MCF 10A (cell line): ENCODE data around the gene ATG5. TPM values are rescaled to one million over a fixed set of nuclear protein-coding genes. Genes with fewer than 3 reads are reported as not detected.

Experiments used
- BruUV-seq: library from RNA; stranded (reverse); fragments of 400-500 nt; replicated peaks from 2 replicates; lab custom pipeline; 2021; lab: Mats Ljungman, UMichigan
- CTCF ChIA-PET: fragments of 300-600 bp; sonication (Branson Sonifier 250); formaldehyde crosslinking; extraction: SDS; loops from one replicate; lab custom pipeline; 2021; ENCODE audit warnings: antibody characterized with exemption, inconsistent platforms; lab: Yijun Ruan, JAX
- POLR2A ChIA-PET: fragments of 300-600, 350-650 bp; sonication (Branson Sonifier 250); formaldehyde crosslinking; extraction: SDS; loops from one replicate; lab custom pipeline; 2020; ENCODE audit warnings: antibody characterized with exemption, inconsistent platforms; lab: Yijun Ruan, JAX
- DNase-seq: peaks from one replicate; pipeline ENCODE4 v3.0.0-alpha.2; 2018; ENCODE audit not compliant: unreplicated experiment
- H3K27ac Mint-ChIP-seq: one replicate; pipeline ENCODE4 v1.8.0; 2022; ENCODE audit warnings: mild to moderate bottlenecking, low read depth, mixed read lengths; ENCODE audit not compliant: unreplicated experiment
- H3K27me3 Mint-ChIP-seq: one replicate; pipeline ENCODE4 v1.8.0; 2022; ENCODE audit warnings: mixed read lengths; ENCODE audit not compliant: insufficient read depth, unreplicated experiment
- H3K36me3 Mint-ChIP-seq: one replicate; pipeline ENCODE4 v1.8.0; 2022; ENCODE audit warnings: mild to moderate bottlenecking, moderate library complexity, mixed read lengths; ENCODE audit not compliant: insufficient read depth, unreplicated experiment
- H3K4me1 Mint-ChIP-seq: one replicate; pipeline ENCODE4 v1.8.0; 2022; ENCODE audit warnings: mixed read lengths; ENCODE audit not compliant: insufficient read depth, unreplicated experiment
- H3K4me3 Mint-ChIP-seq: one replicate; pipeline ENCODE4 v1.8.0; 2022; ENCODE audit warnings: mild to moderate bottlenecking, moderate library complexity, mixed read lengths; ENCODE audit not compliant: unreplicated experiment
- H3K9me3 Mint-ChIP-seq: one replicate; pipeline ENCODE4 v1.8.0; 2022; ENCODE audit warnings: mixed read lengths; ENCODE audit not compliant: unreplicated experiment
- CTCF ChIP-seq: fragments of 200-600 bp; IDR thresholded peaks from one replicate; pipeline ENCODE4 v1.8.0; 2022; ENCODE audit warnings: antibody characterized with exemption, mild to moderate bottlenecking; ENCODE audit not compliant: unreplicated experiment
- intact Hi-C: fragments of 100-400 bp; cut with micrococcal nuclease; formaldehyde crosslinking; loops from 2 replicates; pipeline ENCODE4 v1.14.1; 2022
- total RNA-seq: library from RNA; stranded (reverse); gene quantifications from 2 replicates; pipeline ENCODE4 v1.2.3, GENCODE V29; 2022

The ATG5 gene
- total RNA-seq, 1 experiment from 2014 or later: 33.3 TPM

- no peak overlapping the region for H3K4me3 Mint-ChIP-seq
- H3K9me3 Mint-ChIP-seq: no peaks in the 10 kb centered on the region
- peaks cover 14% of the 10 kb centered on the region for H3K4me1 Mint-ChIP-seq
- intact Hi-C loops: no loop called here
- H3K36me3 Mint-ChIP-seq: peaks cover 5% of the 10 kb centered on the region
- DNase-seq: no peak
- ChIA-PET POLR2A (no interaction called here), CTCF (interaction anchor here (0.6 to 0.9 kb wide), 2 partner anchors 11 to 760 kb away, joined by 3 to 4 read pairs; no protein-coding TSS in a partner anchor)
- no TSS peak for BruUV-seq
- no peak overlapping the region for H3K27ac Mint-ChIP-seq
- TF ChIP-seq CTCF: no peak
- no peaks in the 10 kb centered on the region for H3K27me3 Mint-ChIP-seq
Measured at GRCh38 chr6:106142876-106143431, 182.6 kb downstream of the ATG5 start.

DNA sequence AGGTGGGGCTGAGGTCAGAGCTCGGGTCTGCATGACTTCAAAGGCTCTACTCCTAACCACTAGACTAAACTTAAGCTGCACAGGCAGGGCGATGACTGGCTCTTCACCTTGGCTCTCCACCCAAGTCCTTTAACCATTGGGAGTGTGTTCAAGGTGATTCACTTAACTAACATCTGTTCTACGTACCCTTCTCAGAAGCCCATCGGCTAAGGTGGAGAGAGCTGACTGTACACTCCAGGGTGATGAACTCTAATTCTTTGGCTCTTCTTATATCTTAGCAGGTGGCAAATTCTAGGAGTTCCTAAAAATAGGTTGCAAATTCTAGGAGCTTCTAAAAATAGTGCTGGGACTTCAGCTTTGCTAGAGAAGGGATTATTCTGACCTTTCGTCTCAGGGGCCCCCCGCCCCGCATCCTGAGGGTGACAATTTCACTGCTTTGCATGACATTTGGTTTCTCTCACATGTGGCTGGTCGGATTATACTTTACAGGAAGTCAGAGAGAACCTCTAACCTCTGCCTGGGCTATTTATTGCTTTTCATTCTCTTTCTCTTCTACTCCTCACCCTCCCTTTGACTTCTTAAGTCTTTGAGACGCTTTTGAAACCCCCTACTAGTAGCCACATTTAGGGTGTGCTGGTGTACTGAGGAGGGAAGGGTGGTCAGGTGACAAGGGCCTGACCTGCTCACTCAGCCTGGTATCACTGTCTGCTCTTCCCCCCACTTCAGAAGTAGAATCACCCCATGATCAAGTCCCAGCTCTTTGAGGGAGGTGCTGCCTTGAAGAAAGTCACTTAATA, 183.9 kb downstream of the ATG5 start:
- no peak for TF ChIP-seq CTCF
- intact Hi-C loops: no loop called here
- H3K4me3 Mint-ChIP-seq: no peak overlapping the region
- ChIA-PET POLR2A (interaction anchor here (0.8 to 1.4 kb wide), 3 partner anchors 23 to 52 kb away, joined by 4 read pairs; no protein-coding TSS in a partner anchor), CTCF (interaction anchor here (0.9 to 1.0 kb wide), 2 partner anchors 9 to 12 kb away, joined by 3 to 4 read pairs; no protein-coding TSS in a partner anchor)
- H3K36me3 Mint-ChIP-seq: peaks cover 5% of the 10 kb centered on the region
- no peaks in the 10 kb centered on the region for H3K9me3 Mint-ChIP-seq
- no peaks in the 10 kb centered on the region for H3K27me3 Mint-ChIP-seq
- H3K27ac Mint-ChIP-seq: no peak overlapping the region
- DNase-seq: no peak
- BruUV-seq: no TSS peak
- H3K4me1 Mint-ChIP-seq: peaks cover 14% of the 10 kb centered on the region

- ChIA-PET POLR2A (no interaction called here), CTCF (no interaction called here)
- H3K27me3 Mint-ChIP-seq: no peaks in the 10 kb centered on the region
Measured at GRCh38 chr6:106138151-106138550, 187.4 kb downstream of the ATG5 start.

More at GRCh38 chr6:106138151-106138550, 187.4 kb downstream of the ATG5 start:
- intact Hi-C loops: no loop called here
- H3K4me3 Mint-ChIP-seq: no peak overlapping the region
- no peaks in the 10 kb centered on the region for H3K9me3 Mint-ChIP-seq
- TF ChIP-seq CTCF: no peak
- H3K4me1 Mint-ChIP-seq: peaks cover 23% of the 10 kb centered on the region
- no TSS peak for BruUV-seq
- no peak for DNase-seq
- no peaks in the 10 kb centered on the region for H3K36me3 Mint-ChIP-seq
- H3K27ac Mint-ChIP-seq: no peak overlapping the region
